ENCODE results near the gene PAM. TPM values are rescaled to one million over a fixed set of nuclear protein-coding genes. Genes with fewer than 3 reads are reported as not detected.
"Not testable (repeated sequence)": the region's sequence is repeated elsewhere in the genome, so short reads cannot be mapped to it uniquely, and the experiment has no call there.

Gene PAM
- total RNA-seq, 2 experiments from 2014 or later, result not detected

DNA sequence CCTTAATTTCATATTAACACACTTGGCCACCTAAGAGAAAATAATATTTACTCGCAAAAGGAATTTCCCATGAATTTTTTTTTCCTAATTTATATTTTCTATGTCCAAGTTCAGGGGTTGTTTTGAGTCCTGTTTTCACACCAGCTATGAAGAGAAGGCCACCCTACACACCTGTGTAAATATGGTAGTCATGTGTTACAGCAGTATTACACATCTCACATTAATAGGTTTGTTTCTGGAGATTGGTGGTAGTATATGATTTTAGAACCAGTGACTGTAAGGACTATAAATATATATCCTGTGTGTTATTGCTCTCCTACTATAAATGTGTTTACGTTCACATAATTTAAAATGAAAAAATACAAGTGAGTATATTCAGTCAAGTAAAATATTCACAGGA, 147.5 kb downstream of the PAM start:
- Histone ChIP-seq H3K79me2 (ENCODE audit: insufficient read depth, low read depth, low read length) (no peaks in the 10 kb centered on the region), H3K4me3 (ENCODE audit: low read depth, low read length, poor library complexity, severe bottlenecking) (no peak overlapping the region), H3K9me2 (ENCODE audit: insufficient read depth, low read length) (no peaks in the 10 kb centered on the region), H3K4me2 (ENCODE audit: low read length) (no peak overlapping the region), H3K27ac (ENCODE audit: low read depth, low read length, poor library complexity, severe bottlenecking) (no peak overlapping the region), H4K20me1 (ENCODE audit: insufficient read depth, low read length) (no peaks in the 10 kb centered on the region), H3K9me3 (ENCODE audit: low read length) (no peaks in the 10 kb centered on the region), H3K36me3 (ENCODE audit: insufficient read depth, low read length) (no peaks in the 10 kb centered on the region), H2AFZ (ENCODE audit: low read length) (no peak overlapping the region), H3K4me1 (ENCODE audit: insufficient read depth, low read length, poor library complexity, severe bottlenecking) (no peaks in the 10 kb centered on the region)
- no peak for DNase-seq (ENCODE audit: low spot score)
- POLR2A ChIA-PET, result no interaction called here
- intact Hi-C loops (cut with micrococcal nuclease; ENCODE audit: unreplicated experiment), result no loop called here
- no peak for TF ChIP-seq EZH2phosphoT487 (IDR thresholded peaks at IDR 0.05; ENCODE audit: borderline replicate concordance, low read depth, low read length)
- TF ChIP-seq, protein P1, sequence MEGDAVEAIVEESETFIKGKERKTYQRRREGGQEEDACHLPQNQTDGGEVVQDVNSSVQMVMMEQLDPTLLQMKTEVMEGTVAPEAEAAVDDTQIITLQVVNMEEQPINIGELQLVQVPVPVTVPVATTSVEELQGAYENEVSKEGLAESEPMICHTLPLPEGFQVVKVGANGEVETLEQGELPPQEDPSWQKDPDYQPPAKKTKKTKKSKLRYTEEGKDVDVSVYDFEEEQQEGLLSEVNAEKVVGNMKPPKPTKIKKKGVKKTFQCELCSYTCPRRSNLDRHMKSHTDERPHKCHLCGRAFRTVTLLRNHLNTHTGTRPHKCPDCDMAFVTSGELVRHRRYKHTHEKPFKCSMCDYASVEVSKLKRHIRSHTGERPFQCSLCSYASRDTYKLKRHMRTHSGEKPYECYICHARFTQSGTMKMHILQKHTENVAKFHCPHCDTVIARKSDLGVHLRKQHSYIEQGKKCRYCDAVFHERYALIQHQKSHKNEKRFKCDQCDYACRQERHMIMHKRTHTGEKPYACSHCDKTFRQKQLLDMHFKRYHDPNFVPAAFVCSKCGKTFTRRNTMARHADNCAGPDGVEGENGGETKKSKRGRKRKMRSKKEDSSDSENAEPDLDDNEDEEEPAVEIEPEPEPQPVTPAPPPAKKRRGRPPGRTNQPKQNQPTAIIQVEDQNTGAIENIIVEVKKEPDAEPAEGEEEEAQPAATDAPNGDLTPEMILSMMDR (conservative IDR thresholded peaks at IDR 0.05; ENCODE audit: low read length), result no peak
- CTCF ChIA-PET (ENCODE audit: unreplicated experiment), result no interaction called here
- BruUV-seq (replicated peaks), result no TSS peak

DNA sequence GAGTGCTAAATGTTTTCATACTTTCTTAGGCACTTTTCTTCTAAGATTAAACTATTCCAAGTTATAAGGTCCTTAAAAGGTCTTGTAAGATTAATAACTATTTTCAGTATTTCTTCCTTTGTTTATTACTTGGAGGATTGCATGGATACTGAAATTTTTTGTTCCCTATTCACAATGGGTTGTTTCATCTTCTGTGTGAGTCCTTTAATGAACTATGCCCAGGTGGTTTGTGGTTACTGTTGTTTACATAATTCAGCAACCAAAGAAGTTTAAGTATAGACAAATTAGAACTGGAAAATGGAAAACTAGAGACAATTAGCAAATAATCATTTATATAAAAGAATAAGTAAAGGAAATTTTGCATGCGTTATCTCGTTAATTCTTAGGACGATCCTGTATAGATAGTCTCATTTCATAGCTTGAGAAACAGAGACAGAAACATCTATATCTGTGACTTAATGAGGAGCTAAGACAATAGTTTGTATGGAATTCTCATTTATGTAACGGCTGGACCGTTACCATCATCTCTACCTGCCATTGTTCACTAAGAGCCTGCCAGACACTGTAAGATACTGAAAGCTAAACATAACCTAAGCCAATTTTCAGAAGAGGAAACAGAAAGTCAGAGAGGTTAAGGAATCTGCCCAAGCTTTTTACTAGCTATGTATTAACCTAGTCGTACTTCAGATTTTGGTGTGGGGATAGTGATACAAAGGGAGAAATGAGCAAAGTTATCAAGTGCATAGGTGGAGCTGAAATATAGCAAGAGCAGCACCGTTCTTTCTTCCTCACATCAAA, 148.2 kb downstream of the PAM start:
- ChIA-PET CTCF (ENCODE audit: unreplicated experiment) (interaction anchor here (1.2 kb wide), 1 partner anchor 9 kb away, joined by 3 read pairs; no protein-coding TSS in a partner anchor), POLR2A (no interaction called here)
- BruUV-seq (replicated peaks), result no TSS peak
- Histone ChIP-seq H3K9me3 (ENCODE audit: low read length) (no peaks in the 10 kb centered on the region), H3K36me3 (ENCODE audit: insufficient read depth, low read length) (no peaks in the 10 kb centered on the region), H3K27ac (ENCODE audit: low read depth, low read length, poor library complexity, severe bottlenecking) (no peak overlapping the region), H3K4me2 (ENCODE audit: low read length) (no peak overlapping the region), H2AFZ (ENCODE audit: low read length) (no peak overlapping the region), H3K79me2 (ENCODE audit: insufficient read depth, low read depth, low read length) (no peaks in the 10 kb centered on the region), H4K20me1 (ENCODE audit: insufficient read depth, low read length) (no peaks in the 10 kb centered on the region), H3K4me3 (ENCODE audit: low read depth, low read length, poor library complexity, severe bottlenecking) (no peak overlapping the region), H3K9me2 (ENCODE audit: insufficient read depth, low read length) (no peaks in the 10 kb centered on the region), H3K4me1 (ENCODE audit: insufficient read depth, low read length, poor library complexity, severe bottlenecking) (no peaks in the 10 kb centered on the region)
- intact Hi-C loops (cut with micrococcal nuclease; ENCODE audit: unreplicated experiment), result no loop called here
- no peak for DNase-seq (ENCODE audit: low spot score)
- TF ChIP-seq EZH2phosphoT487 (IDR thresholded peaks at IDR 0.05; ENCODE audit: borderline replicate concordance, low read depth, low read length), result no peak
- TF ChIP-seq, protein P1 (conservative IDR thresholded peaks at IDR 0.05; ENCODE audit: low read length), result no peak

DNA sequence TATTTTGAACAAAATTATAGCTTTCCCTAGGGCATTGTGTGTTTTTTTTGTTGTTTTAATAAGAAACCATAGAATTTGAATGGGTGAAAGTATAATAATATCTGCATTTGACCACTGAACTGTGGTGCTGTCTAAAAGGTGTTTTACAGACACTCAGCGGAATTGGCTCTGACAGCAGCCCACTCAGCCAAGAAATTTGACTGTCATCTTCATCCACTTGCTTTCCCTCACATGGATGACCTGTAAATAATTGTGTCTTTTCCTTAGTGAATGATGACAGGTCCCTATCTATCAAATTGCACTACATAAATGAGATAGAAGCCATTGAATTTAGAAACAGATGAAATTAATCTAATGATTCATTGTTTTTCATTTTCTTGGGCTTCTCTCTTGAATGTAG, 150.0 kb downstream of the PAM start:
- Histone ChIP-seq H3K36me3 (ENCODE audit: insufficient read depth, low read length) (no peaks in the 10 kb centered on the region), H2AFZ (ENCODE audit: low read length) (no peak overlapping the region), H3K4me3 (ENCODE audit: low read depth, low read length, poor library complexity, severe bottlenecking) (no peak overlapping the region), H3K79me2 (ENCODE audit: insufficient read depth, low read depth, low read length) (no peaks in the 10 kb centered on the region), H3K9me3 (ENCODE audit: low read length) (no peaks in the 10 kb centered on the region), H3K4me1 (ENCODE audit: insufficient read depth, low read length, poor library complexity, severe bottlenecking) (no peaks in the 10 kb centered on the region), H3K4me2 (ENCODE audit: low read length) (no peak overlapping the region), H3K27ac (ENCODE audit: low read depth, low read length, poor library complexity, severe bottlenecking) (no peak overlapping the region), H3K9me2 (ENCODE audit: insufficient read depth, low read length) (no peaks in the 10 kb centered on the region), H4K20me1 (ENCODE audit: insufficient read depth, low read length) (no peaks in the 10 kb centered on the region)
- BruUV-seq (replicated peaks), result no TSS peak
- intact Hi-C loops (cut with micrococcal nuclease; ENCODE audit: unreplicated experiment), result no loop called here
- ChIA-PET POLR2A (interaction anchor here (0.6 kb wide), 1 partner anchor 89 kb away, joined by 4 read pairs; no protein-coding TSS in a partner anchor), CTCF (ENCODE audit: unreplicated experiment) (no interaction called here)
- no peak for TF ChIP-seq EZH2phosphoT487 (IDR thresholded peaks at IDR 0.05; ENCODE audit: borderline replicate concordance, low read depth, low read length)
- TF ChIP-seq, protein P1 (conservative IDR thresholded peaks at IDR 0.05; ENCODE audit: low read length), result no peak
- DNase-seq (ENCODE audit: low spot score), result no peak

DNA sequence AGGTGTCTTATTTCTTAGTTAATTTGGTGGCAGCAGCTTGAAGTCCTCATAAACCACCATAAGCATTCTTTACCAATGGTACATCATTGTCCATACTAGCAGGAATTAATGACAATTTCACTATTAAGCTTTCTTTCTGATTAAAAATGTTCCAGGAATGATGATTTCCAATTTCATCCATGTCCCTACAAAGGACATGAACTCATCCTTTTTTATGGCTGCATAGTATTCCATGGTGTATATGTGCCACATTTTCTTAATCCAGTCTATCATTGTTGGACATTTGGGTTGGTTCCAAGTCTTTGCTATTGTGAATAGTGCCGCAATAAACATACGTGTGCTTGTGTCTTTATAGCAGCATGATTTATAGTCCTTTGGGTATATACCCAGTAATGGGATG, 152.0 kb downstream of the PAM start:
- H4K20me1 ChIP-seq (ENCODE audit: insufficient read depth, low read length); CTCF ChIA-PET (ENCODE audit: unreplicated experiment); intact Hi-C loops (cut with micrococcal nuclease; ENCODE audit: unreplicated experiment); H3K79me2 ChIP-seq (ENCODE audit: insufficient read depth, low read depth, low read length); H3K4me3 ChIP-seq (ENCODE audit: low read depth, low read length, poor library complexity, severe bottlenecking); H3K4me1 ChIP-seq (ENCODE audit: insufficient read depth, low read length, poor library complexity, severe bottlenecking); H3K36me3 ChIP-seq (ENCODE audit: insufficient read depth, low read length); H3K27ac ChIP-seq (ENCODE audit: low read depth, low read length, poor library complexity, severe bottlenecking); H2AFZ ChIP-seq (ENCODE audit: low read length); H3K4me2 ChIP-seq (ENCODE audit: low read length); H3K9me3 ChIP-seq (ENCODE audit: low read length); DNase-seq (ENCODE audit: low spot score); H3K9me2 ChIP-seq (ENCODE audit: insufficient read depth, low read length); BruUV-seq (replicated peaks); POLR2A ChIA-PET: not testable (repeated sequence)

Data from OCI-LY7 (cell line).